ENCODE results near the gene PADI2. TPM values are rescaled to one million over a fixed set of nuclear protein-coding genes. Genes with fewer than 3 reads are reported as not detected.

PADI2 gene
- total RNA-seq, 2 donors from 2014 or later, result 177 to 211 TPM

DNA sequence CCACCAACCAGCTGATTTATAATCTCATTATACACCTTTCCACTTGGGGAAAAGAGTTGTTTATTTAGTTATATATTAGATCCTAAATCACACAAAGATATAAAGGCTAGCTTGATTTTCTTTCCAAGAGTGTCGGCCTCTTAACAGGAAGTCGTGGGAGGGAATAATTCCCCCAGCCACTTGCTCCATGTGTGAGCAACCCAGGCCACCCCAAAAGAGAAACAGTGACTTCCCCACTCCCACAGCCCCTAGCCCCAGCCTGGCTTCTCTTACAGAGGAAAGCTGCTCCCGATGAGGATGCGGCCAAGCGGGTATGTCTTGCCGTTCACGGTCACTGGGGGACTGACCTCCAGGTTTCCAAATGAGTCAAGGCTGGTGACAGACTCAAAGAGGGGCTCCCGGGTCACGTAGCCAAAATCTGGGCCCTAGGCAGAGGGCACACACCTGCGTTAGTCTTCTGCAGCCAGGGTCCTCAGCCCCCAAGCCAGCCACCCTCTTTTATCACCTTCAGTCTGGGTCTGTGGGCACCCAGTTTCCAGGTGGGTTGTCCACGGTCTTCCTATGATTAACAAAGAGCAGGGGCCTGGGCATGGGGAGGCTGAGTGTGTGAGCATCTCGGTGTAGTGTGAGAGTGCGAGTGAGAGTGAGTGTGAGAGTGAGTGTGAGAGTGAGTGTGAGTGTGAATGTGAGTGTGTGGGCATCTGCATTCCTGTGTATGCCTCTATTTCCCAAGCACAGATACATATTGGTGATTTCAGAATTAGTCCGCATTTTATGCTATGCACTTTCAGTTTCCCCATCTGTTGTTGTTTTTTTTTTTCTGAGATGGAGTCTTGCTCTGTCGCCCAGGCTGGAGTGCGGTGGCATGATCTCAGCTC lies 40.0 kb downstream of the PADI2 start:
- H3K4me3 ChIP-seq, result no peak overlapping the region
- H3K36me3 ChIP-seq, result no peaks in the 10 kb centered on the region
- H3K9me3 ChIP-seq, result no peaks in the 10 kb centered on the region
- H3K9ac ChIP-seq (ENCODE audit: low read depth in 2 of 2, low read length in 2 of 2), result no peak overlapping the region
- H3K4me1 ChIP-seq, result no peaks in the 10 kb centered on the region
- H3K27ac ChIP-seq, result no peak overlapping the region
- TF ChIP-seq, protein P1, sequence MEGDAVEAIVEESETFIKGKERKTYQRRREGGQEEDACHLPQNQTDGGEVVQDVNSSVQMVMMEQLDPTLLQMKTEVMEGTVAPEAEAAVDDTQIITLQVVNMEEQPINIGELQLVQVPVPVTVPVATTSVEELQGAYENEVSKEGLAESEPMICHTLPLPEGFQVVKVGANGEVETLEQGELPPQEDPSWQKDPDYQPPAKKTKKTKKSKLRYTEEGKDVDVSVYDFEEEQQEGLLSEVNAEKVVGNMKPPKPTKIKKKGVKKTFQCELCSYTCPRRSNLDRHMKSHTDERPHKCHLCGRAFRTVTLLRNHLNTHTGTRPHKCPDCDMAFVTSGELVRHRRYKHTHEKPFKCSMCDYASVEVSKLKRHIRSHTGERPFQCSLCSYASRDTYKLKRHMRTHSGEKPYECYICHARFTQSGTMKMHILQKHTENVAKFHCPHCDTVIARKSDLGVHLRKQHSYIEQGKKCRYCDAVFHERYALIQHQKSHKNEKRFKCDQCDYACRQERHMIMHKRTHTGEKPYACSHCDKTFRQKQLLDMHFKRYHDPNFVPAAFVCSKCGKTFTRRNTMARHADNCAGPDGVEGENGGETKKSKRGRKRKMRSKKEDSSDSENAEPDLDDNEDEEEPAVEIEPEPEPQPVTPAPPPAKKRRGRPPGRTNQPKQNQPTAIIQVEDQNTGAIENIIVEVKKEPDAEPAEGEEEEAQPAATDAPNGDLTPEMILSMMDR (IDR thresholded peaks at IDR 0.05), result no peak
- DNase-seq, result no peak
- no peaks in the 10 kb centered on the region for H3K27me3 ChIP-seq
- intact Hi-C loops (cut with DNase I), result no loop called here

DNA sequence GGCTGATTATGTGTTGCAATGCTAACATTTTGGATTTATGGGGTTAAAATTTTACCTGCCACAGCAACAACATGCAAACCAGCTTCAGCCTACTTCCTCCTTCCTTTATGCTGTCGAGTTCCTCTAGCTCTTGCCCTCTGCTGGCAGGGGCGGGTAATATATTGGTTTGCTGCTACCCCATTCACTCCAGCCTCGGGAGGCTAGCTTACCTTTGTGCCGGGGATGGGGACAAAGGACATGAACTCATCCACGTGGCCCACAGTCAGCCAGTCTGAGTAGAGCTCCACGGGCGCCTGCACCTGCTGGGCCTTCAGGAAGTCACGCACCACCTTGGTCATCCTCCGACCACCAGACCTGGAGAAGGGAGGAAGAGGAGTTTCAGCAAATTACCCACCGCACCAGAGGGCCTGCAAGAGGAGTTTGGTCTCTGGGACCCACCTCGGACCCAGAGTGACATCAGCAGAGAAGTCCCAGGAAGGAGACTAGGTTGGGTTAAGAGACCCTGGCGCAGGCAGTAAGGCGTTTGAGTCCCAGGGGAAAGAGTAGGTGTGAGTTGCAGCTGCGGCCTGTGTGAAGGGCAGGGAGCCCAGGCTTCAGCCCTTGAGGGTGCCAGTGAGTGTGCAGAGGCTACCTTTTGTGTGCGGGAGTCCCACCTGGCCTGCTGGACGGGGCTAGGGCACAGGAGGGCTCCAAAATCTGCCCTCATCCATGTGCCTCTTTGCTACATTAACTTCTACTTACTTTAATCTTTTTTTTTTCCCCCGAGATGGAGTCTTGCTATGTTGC lies 43.6 kb downstream of the PADI2 start:
- Histone ChIP-seq H3K36me3 (no peaks in the 10 kb centered on the region), H3K4me3 (no peak overlapping the region), H3K9ac (ENCODE audit: low read depth in 2 of 2, low read length in 2 of 2) (no peak overlapping the region), H3K9me3 (no peaks in the 10 kb centered on the region), H3K4me1 (no peaks in the 10 kb centered on the region), H3K27me3 (no peaks in the 10 kb centered on the region), H3K27ac (no peak overlapping the region)
- TF ChIP-seq, protein P1 (IDR thresholded peaks at IDR 0.05), result peak; percentile 25
- peak; percentile 51 for DNase-seq
- intact Hi-C loops (cut with DNase I), result no loop called here

DNA sequence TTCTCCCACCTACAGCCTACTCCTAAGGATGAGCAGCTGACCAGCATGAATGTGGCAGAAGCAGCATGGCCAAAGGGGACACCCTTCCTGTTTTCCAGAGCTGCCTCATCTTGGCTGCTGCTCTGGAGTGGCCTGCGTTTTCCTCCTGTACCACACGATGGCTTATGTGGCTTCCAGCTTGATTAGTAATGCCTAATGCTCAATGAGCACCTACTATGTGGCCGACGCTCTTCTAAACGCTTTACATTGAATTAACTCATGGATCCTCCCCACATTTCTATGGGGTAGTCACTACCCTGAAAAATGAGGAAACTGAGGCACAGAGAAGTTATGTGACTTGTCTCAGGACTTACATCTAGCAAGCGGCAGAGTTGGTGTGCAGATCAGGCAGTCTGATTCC lies 47.5 kb downstream of the PADI2 start:
- TF ChIP-seq, protein P1 (IDR thresholded peaks at IDR 0.05), result no peak
- no peak overlapping the region for H3K4me3 ChIP-seq
- H3K4me1 ChIP-seq, result no peaks in the 10 kb centered on the region
- no peak for DNase-seq
- no peak overlapping the region for H3K9ac ChIP-seq (ENCODE audit: low read depth in 2 of 2, low read length in 2 of 2)
- no peaks in the 10 kb centered on the region for H3K27me3 ChIP-seq
- intact Hi-C loops (cut with DNase I), result no loop called here
- no peak overlapping the region for H3K27ac ChIP-seq
- H3K36me3 ChIP-seq, result no peaks in the 10 kb centered on the region
- no peaks in the 10 kb centered on the region for H3K9me3 ChIP-seq

DNA sequence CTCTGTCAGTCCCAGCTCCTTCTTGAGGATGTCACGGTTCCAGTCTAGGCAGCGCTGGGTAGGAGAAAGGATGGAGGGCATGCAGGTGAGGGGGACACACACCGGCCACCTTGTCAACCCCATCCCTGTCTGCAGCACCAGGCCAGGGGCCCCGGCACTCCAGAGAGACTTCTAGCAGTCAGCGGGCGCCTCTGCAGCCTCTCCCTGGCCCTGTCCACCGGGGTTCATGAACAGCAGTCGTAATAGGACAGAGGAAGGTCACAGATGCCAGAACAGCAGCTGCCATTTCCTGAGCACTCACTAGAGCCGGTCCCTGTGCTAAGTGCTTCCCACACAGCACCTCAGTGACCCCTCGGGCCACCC lies 49.1 kb downstream of the PADI2 start:
- TF ChIP-seq, protein P1 (IDR thresholded peaks at IDR 0.05), result no peak
- Histone ChIP-seq H3K4me3 (no peak overlapping the region), H3K36me3 (no peaks in the 10 kb centered on the region), H3K4me1 (no peaks in the 10 kb centered on the region), H3K27me3 (no peaks in the 10 kb centered on the region), H3K9ac (ENCODE audit: low read depth in 2 of 2, low read length in 2 of 2) (no peak overlapping the region), H3K27ac (no peak overlapping the region), H3K9me3 (no peaks in the 10 kb centered on the region)
- intact Hi-C loops (cut with DNase I), result no loop called here
- no peak for DNase-seq

DNA sequence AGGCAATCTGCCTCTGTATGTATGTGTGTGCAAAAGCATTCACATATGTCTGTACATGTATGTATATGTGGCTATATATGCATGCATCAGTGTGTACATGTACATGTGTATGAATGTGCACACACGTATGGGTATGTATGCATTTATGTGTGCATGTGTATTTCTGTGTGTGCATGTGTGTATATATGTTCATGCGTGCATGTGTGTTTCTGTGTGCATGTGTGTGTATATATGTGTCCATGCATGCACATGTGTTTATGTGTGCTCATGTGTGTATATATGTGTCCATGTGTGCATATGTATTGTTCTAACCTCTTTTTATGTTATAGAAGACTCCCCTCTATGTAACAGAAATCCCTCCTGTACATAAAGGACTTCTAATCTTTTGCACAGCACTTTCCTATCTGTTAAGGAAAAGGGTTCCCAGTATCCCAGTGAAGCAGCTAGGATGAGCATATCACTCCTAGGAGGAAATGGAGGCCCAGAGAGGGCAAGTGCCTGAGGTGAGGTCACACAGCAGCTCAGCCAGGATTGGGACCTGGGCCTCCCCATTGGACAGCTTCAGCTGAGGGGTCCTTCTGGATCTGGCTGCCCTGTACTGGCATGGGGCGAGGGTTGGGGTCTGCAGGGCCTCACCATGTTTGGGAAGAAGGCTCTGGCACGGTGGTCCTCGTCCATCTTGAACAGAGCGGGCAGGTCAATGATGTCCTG lies 49.6 kb downstream of the PADI2 start:
- H3K27me3 ChIP-seq, result no peaks in the 10 kb centered on the region
- no peak for DNase-seq
- H3K9ac ChIP-seq (ENCODE audit: low read depth in 2 of 2, low read length in 2 of 2), result no peak overlapping the region
- H3K27ac ChIP-seq, result no peak overlapping the region
- no peaks in the 10 kb centered on the region for H3K9me3 ChIP-seq
- TF ChIP-seq, protein P1 (IDR thresholded peaks at IDR 0.05), result no peak
- no peaks in the 10 kb centered on the region for H3K4me1 ChIP-seq
- intact Hi-C loops (cut with DNase I), result no loop called here
- no peak overlapping the region for H3K4me3 ChIP-seq
- H3K36me3 ChIP-seq, result no peaks in the 10 kb centered on the region

All from colonic mucosa (tissue), 4 donors.